CD4-positive, alpha-beta T cell (primary cell): Measurements from ENCODE around the gene SERPINA10. TPM values are rescaled to one million over a fixed set of nuclear protein-coding genes. Genes with fewer than 3 reads are reported as not detected.
"Not testable (repeated sequence)": the region's sequence is repeated elsewhere in the genome, so short reads cannot be mapped to it uniquely, and the experiment has no call there.

Source experiments
- ATAC-seq: fragments of 200-7000 bp; cut with Tn5 transposase; one replicate; pipeline ENCODE4 v1.10.0; 2022; ENCODE audit warnings: mild to moderate bottlenecking; ENCODE audit not compliant: poor library complexity
- CTCF ChIA-PET: fragments of 350-600 bp; sonication (Branson Sonifier 250); formaldehyde crosslinking; loops from one replicate; lab custom pipeline; 2021; ENCODE audit warnings: antibody characterized with exemption, inconsistent platforms; lab: Charles Lee
- POLR2A ChIA-PET: fragments of 350-600 bp; sonication (Branson Sonifier 250); formaldehyde crosslinking; loops from one replicate; lab custom pipeline; 2021; ENCODE audit warnings: antibody characterized with exemption, inconsistent platforms; lab: Charles Lee
- DNase-seq, 14 experiments: peaks; one replicate each; pipeline ENCODE4 v3.0.0-alpha.2; 2013 to 2020; ENCODE audit warnings: mixed read lengths in 2 of 14
- H3K27ac ChIP-seq, 2 donors: one replicate each; pipeline versions ENCODE4 v1.5.1 to v1.7.0; 2013; ENCODE audit warnings: low read length in 2 of 2, low read depth in 1 of 2, mild to moderate bottlenecking in 1 of 2
- H3K27me3 ChIP-seq, 2 experiments: 1 replicate in 1 of 2; 2 replicates in 1 of 2; pipeline versions ENCODE4 v1.6.1 to v1.7.0; 2013; ENCODE audit warnings: low read length in 2 of 2, control low read depth in 1 of 2, mild to moderate bottlenecking in 1 of 2, moderate library complexity in 1 of 2; ENCODE audit not compliant: insufficient read depth in 2 of 2, control insufficient read depth in 1 of 2
- H3K36me3 ChIP-seq: one replicate; pipeline ENCODE4 v1.6.1; 2013; ENCODE audit warnings: low read length, control low read depth; ENCODE audit not compliant: insufficient read depth
- H3K4me1 ChIP-seq: one replicate; pipeline ENCODE4 v1.6.1; 2013; ENCODE audit warnings: low read length, control low read depth; ENCODE audit not compliant: insufficient read depth
- H3K4me3 ChIP-seq: one replicate; pipeline ENCODE4 v1.5.1; 2013; ENCODE audit warnings: mild to moderate bottlenecking, low read length, moderate library complexity
- H3K9me3 ChIP-seq, 2 experiments: 1 replicate in 1 of 2; 2 replicates in 1 of 2; pipeline versions ENCODE4 v1.6.1 to v1.7.0; 2013; ENCODE audit warnings: low read length in 2 of 2, mild to moderate bottlenecking in 2 of 2, control low read depth in 1 of 2, moderate library complexity in 1 of 2; ENCODE audit not compliant: control insufficient read depth in 1 of 2, insufficient read depth in 1 of 2
- H3K27ac Mint-ChIP-seq: one replicate; pipeline ENCODE4 v1.8.0; 2020; ENCODE audit warnings: mixed read lengths
- H3K27me3 Mint-ChIP-seq: one replicate; pipeline ENCODE4 v1.8.0; 2021; ENCODE audit warnings: mixed read lengths
- H3K36me3 Mint-ChIP-seq: one replicate; pipeline ENCODE4 v1.8.0; 2021; ENCODE audit warnings: low read depth, mixed read lengths
- H3K4me1 Mint-ChIP-seq: one replicate; pipeline ENCODE4 v1.8.0; 2021; ENCODE audit warnings: low read depth, mixed read lengths
- H3K4me3 Mint-ChIP-seq: one replicate; pipeline ENCODE4 v1.8.0; 2020; ENCODE audit warnings: mild to moderate bottlenecking, mixed read lengths
- H3K9me3 Mint-ChIP-seq: one replicate; pipeline ENCODE4 v1.8.0; 2020; ENCODE audit warnings: mixed read lengths
- intact Hi-C, 2 experiments: fragments of 100-400 bp; cut with DNase I in 1 of 2; cut with micrococcal nuclease in 1 of 2; formaldehyde crosslinking; loops; one replicate each; pipeline versions ENCODE4 v1.15.1 to v1.9.0; 2023 to 2025; cut with DNase I, micrococcal nuclease
- total RNA-seq, 174 experiments: library from RNA in 2 of 174; stranded (reverse) in 2 of 174; gene quantifications; one replicate each; pipeline ENCODE4 v1.2.3 and lab custom pipeline; 2021 to 2026
- TF ChIP-seq, protein P1 (sequence below): fragments of 200-600 bp; IDR thresholded peaks from one replicate; pipeline ENCODE4 v1.8.0; 2022; ENCODE audit warnings: antibody characterized with exemption, mild to moderate bottlenecking

SERPINA10 gene
- total RNA-seq, 2 experiments from 2014 or later: not detected

DNA sequence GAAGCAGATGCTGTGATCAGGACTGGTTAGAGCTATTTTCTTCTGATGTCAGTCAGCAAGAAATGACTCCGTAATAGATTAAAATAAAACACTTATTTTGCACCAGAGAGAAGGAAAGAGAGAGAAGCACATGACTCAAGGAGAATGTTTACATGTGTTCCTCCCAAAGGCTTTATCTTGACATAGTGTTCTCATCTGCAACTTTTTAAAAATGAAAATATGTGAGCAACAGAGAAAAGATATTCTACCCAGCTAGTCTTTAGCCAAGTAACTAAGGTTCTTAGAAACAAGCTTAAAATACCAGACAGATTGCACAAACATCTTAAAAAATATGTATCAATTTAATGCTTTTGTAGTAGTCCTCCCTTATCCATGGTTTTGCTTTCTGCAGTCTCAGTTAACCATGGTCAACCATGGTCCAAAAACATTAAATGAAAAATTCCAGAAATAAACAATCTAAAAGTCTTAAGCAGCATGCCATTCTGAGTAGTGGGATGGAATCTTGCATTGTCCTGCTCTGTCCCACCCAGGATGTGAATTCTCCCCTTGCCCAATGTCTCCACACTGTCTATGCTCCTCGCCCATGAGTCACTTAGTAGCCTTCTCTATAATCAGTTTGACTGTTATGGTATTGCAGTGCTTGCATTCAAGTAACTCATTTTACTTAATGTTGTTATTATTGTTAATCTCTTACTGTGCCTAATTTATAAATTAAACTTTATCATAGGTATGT, 9.9 kb downstream of the SERPINA10 start:
- Histone ChIP-seq H3K27ac (no peak overlapping the region), H3K4me3 (no peak overlapping the region), H3K27me3 (no peaks in the 10 kb centered on the region), H3K4me1 (no peaks in the 10 kb centered on the region), H3K9me3 (no peaks in the 10 kb centered on the region), H3K36me3 (no peaks in the 10 kb centered on the region)
- ChIA-PET CTCF (interaction anchor here (0.8 kb wide), 1 partner anchor 13 kb away, joined by 3 read pairs; no protein-coding TSS in a partner anchor), POLR2A (no interaction called here)
- no peaks in the 10 kb centered on the region for H3K36me3 Mint-ChIP-seq
- TF ChIP-seq, protein P1, sequence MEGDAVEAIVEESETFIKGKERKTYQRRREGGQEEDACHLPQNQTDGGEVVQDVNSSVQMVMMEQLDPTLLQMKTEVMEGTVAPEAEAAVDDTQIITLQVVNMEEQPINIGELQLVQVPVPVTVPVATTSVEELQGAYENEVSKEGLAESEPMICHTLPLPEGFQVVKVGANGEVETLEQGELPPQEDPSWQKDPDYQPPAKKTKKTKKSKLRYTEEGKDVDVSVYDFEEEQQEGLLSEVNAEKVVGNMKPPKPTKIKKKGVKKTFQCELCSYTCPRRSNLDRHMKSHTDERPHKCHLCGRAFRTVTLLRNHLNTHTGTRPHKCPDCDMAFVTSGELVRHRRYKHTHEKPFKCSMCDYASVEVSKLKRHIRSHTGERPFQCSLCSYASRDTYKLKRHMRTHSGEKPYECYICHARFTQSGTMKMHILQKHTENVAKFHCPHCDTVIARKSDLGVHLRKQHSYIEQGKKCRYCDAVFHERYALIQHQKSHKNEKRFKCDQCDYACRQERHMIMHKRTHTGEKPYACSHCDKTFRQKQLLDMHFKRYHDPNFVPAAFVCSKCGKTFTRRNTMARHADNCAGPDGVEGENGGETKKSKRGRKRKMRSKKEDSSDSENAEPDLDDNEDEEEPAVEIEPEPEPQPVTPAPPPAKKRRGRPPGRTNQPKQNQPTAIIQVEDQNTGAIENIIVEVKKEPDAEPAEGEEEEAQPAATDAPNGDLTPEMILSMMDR: no peak
- intact Hi-C loops: no loop called here
- H3K4me1 Mint-ChIP-seq: no peaks in the 10 kb centered on the region
- H3K27me3 Mint-ChIP-seq: no peaks in the 10 kb centered on the region
- ATAC-seq (no peak), DNase-seq (no peak)
- no peaks in the 10 kb centered on the region for H3K9me3 Mint-ChIP-seq
- H3K27ac Mint-ChIP-seq: no peak overlapping the region
- H3K4me3 Mint-ChIP-seq: no peak overlapping the region

DNA sequence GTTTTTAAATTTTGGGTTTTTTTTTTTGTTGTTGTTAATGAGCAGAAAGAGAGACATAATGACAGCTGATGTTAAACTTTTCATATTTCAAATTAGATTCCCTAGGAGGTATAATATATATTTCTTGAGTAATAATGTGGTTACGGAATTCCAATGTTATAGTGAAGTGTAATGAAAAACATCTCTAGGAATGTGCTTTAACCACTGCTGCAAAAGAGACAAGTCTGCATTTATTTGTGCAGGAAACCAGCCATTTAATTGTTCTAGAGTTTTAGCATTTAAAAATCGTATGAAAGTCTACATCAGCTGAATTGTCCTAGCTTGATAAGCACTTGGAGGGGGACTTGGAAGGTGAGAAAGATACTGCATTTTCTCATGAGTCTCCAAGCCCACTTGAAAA, 14.3 kb downstream of the SERPINA10 start:
- TF ChIP-seq, protein P1: no peak
- H3K36me3 ChIP-seq: no peaks in the 10 kb centered on the region
- Mint-ChIP-seq H3K4me1 (no peaks in the 10 kb centered on the region), H3K27me3 (no peaks in the 10 kb centered on the region), H3K9me3 (no peaks in the 10 kb centered on the region), H3K4me3 (no peak overlapping the region), H3K36me3 (no peaks in the 10 kb centered on the region), H3K27ac (no peak overlapping the region)
- CTCF ChIA-PET: no interaction called here
- no peak overlapping the region for H3K4me3 ChIP-seq
- H3K4me1 ChIP-seq: no peaks in the 10 kb centered on the region
- H3K27me3 ChIP-seq: no peaks in the 10 kb centered on the region
- H3K9me3 ChIP-seq: no peaks in the 10 kb centered on the region
- no peak overlapping the region for H3K27ac ChIP-seq
- POLR2A ChIA-PET: no interaction called here
- intact Hi-C loops: no loop called here
- ATAC-seq (no peak), DNase-seq (no peak)

DNA sequence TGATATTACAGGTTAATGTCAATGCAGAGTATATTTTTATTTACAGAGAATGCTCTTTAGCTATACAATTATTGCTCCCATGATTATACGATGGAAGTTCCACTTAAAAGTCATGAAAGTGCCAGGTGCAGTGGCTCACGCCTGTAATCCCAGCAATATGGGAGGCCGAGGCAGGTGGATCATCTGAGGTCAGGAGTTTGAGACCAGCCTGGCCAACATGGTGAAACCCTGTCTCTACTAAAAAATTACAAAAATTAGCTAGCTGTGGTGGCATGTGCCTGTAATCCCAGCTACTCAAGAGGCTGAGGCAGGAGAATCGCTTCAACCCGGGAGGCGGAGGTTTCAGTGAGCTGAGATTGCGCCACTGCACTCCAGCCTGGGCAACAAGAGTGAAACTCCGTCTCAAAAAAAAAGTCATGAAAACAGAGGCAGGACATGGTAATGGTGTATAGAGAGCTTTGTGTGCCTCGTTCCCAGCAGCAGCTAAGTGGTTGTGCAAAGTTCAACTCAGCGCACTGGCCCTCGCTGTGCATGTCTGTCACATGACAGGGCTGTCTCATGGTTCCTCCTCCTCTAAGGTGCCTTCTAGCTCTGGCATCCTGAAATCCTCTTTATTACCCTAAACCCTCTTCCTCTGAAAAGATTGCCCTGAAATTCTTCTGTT, 16.0 kb downstream of the SERPINA10 start:
- H3K36me3 Mint-ChIP-seq, CTCF ChIA-PET, H3K9me3 ChIP-seq, H3K36me3 ChIP-seq, H3K9me3 Mint-ChIP-seq, H3K4me1 ChIP-seq, H3K4me3 Mint-ChIP-seq, intact Hi-C loops, H3K27me3 Mint-ChIP-seq, H3K4me3 ChIP-seq, DNase-seq, H3K4me1 Mint-ChIP-seq, ATAC-seq, H3K27ac Mint-ChIP-seq, H3K27ac ChIP-seq, H3K27me3 ChIP-seq, POLR2A ChIA-PET: not testable (repeated sequence)
